NCI-H2029 (cell line): ENCODE measurements around the gene AFDN.
"Not testable (repeated sequence)": the region's sequence is repeated elsewhere in the genome, so short reads cannot be mapped to it uniquely, and the experiment has no call there.

ENCODE experiments used
- DNase-seq: peaks from one replicate; lab custom pipeline; 2025; lab: John Stamatoyannopoulos, UW

The AFDN gene

DNA sequence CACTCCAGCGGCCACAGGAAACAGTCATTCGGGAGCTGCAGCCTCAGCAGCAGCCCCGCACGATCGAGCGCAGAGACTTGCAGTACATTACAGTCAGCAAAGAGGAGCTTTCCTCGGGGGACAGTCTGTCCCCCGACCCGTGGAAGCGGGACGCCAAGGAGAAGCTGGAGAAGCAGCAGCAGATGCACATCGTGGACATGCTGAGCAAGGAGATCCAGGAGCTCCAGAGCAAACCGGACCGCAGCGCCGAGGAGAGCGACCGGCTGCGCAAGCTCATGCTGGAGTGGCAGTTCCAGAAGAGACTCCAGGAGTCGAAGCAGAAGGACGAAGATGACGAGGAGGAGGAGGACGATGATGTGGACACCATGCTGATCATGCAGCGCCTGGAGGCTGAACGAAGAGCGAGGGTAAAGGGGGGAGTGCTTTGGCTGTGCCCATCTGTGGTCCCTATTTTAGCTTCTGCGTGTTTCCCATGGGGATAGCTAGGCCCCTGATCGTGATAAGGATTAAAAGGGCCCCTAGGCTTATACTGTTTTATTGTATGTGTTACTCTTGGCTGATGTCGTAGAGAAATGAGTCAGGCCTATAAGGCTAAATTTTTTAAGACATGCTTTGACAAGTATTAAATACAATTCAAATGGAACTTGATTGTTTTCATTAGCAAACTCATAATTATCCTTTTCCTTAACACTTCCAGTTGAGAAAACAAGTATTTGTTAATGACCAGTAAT is 125.2 kb downstream of the AFDN start:
- DNase-seq, result no peak

DNA sequence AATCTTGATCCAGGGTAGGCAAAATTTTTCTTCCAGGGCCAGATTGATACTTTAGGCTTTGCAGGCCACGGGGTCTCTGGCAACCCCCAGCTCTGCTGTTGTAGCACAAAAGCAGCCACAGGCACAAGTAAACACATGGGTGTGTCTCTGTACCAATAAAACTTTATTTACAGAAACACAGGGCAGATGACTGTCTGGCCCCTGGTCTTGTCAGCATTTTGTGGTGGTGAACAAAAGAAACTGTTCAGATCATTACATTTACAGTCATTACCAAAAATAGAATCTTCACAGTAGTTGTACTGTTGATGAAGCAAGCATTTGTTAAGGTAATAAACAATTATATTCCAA is 125.8 kb downstream of the AFDN start:
- no peak for DNase-seq

DNA sequence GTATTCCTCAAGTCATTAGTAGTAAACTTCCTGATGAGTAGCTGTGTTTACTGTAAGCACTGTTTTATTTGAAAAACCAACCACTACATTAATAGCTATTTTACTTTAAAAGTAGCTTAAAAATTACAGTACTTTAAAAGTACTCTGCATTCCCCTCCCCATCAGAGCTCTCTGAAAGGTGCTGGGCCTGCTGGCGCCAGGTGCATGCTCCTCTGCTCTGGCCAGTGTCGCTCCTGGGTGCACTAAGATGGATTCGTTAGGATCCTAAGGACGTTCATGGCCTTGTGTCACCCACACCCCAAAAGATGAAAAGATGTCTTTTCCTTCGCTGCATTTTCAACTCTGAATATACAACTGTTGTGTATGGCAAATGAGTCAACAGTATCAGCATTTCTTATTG is 126.8 kb downstream of the AFDN start:
- no peak for DNase-seq

DNA sequence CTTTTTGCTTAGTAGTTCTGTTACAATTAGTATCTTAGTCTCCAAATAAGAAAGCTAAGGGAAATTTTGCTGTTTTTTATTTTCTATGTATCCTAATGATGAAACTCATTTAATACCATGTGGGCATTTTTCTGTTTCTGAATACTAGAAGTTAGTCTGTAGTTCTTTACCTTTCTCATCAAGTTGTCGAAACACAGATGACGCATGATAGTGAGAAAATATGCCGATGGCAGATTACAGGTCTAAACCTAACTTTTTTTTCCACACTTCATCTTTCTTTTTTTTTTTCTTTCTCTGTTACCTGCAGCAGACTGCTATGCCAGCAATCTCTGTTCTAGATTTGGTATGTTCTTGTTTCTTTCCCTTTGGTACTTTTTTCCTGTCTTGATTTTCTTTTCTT is 127.4 kb downstream of the AFDN start:
- DNase-seq, result no peak

DNA sequence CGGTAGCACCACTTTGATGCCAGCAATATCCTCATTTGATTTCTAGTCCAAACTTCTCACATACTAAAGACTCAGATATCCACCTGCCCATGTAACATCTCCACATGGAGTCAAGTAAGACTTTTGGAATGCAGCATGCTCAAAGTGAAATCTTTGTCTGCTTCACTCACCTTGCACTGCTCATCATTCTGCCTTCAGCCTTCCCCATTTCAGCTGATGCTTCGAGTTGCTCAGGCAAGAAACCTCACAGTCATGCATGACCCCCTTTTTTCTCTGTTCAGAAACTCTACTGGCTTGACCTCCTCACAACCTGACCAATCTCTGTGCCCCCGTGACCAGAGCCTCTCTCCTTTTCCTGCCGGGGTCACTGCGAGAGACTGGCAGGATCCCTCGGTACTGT is 129.8 kb downstream of the AFDN start:
- no peak for DNase-seq

DNA sequence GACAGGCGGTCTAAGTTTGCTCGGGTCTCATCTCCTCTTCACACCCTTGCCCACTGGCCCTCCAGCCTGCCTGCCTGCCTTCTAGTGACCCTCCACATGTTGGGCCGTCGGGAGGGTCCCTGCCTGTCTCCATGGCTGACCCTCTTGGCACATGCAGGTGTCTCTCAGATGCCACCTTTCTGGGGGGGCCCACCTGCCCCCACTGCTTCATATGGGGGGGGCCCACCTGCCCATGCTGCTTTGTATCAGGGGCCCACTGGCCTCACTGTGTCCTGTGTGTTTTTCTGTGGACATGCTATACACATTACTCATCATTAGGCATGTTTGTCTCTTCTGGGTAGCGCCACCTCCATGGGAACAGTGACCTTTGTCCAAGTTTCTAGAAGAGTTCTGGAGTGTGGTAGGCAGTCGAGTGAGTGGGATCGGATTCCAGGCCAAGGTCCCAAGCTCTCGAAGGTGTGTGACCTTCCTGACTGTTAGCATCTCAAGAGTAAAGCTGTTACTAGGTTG is 130.3 kb downstream of the AFDN start:
- DNase-seq, result no peak

DNA sequence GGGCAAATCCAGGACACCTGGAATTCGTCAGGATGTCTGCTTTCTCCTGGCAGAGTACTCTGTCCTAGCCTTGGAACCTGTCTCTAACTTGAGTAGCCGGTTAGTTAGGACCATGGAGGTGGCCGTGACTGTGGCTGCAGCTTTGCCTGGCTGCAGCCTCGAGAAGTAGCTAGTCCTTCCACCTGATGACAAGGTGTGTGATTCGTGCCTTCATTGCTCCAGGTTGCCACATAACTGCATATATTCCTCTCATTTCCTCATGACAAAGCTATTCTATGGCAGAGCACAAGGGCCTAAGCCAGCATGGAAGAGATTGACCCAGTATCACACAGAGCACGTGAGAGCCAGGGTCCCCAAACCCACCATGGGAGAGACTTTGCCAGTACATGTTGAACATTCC is 130.9 kb downstream of the AFDN start:
- DNase-seq, result no peak

DNA sequence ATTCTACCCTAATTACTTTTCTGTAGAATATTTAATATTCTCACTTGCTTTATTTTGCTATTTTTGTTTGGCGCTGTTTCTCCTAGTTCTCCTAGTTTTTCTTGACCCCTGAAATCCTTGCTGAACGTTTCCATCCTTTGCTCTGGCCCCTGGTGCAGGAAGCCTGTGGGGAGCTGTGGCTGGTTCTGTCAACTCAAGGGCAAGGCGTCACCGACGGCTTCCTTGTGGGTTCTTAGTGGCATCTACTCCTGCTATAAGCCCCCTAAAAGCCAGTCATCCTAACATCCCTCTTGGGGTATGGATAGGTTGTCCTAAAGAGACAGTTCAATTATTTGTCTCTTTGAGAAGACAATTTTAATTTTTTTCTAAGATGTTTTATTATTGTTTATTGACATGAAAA is 133.9 kb downstream of the AFDN start:
- no peak for DNase-seq

DNA sequence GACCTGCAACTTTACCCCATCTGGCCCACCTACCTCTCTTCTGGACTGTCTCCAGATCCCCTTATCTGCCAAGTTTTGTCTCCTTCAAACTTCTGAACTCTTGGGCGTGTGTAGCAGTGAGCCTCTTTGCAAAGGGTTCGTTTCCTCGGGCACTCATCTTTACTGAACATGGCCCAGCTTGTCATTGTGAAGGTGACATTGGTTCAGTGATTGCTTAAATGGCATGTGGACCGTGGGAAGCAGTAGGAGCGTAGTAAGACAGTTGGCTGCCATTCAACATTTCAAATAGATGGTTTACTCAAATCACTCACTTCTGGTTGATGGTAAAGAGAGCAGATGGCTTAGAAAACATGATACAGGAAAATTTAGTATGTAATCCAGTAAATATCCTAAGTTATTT is 136.0 kb downstream of the AFDN start:
- DNase-seq, result no peak

DNA sequence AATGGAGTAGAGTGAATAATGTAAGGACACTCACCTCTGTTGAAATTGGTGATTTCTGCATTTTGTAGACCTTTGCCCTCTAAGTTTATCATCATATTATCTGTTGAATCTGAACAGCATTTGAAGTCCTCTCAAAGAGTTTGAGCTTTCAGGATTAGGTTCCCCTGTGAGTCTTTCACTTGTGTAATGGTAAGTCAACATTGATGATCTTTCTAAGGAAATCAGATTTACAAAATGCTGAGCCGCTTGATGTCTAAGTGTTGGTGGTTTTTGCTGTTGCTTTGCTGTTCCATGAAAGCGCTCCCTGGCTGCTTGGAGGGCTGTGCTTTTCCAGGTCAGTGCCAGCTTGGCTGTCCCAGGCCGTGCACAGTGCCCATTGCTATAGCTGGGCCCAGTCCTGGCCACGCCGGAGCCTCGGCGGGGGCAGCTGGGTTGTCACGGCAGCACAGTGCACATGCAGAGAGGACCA is 136.9 kb downstream of the AFDN start:
- DNase-seq, result no peak

DNA sequence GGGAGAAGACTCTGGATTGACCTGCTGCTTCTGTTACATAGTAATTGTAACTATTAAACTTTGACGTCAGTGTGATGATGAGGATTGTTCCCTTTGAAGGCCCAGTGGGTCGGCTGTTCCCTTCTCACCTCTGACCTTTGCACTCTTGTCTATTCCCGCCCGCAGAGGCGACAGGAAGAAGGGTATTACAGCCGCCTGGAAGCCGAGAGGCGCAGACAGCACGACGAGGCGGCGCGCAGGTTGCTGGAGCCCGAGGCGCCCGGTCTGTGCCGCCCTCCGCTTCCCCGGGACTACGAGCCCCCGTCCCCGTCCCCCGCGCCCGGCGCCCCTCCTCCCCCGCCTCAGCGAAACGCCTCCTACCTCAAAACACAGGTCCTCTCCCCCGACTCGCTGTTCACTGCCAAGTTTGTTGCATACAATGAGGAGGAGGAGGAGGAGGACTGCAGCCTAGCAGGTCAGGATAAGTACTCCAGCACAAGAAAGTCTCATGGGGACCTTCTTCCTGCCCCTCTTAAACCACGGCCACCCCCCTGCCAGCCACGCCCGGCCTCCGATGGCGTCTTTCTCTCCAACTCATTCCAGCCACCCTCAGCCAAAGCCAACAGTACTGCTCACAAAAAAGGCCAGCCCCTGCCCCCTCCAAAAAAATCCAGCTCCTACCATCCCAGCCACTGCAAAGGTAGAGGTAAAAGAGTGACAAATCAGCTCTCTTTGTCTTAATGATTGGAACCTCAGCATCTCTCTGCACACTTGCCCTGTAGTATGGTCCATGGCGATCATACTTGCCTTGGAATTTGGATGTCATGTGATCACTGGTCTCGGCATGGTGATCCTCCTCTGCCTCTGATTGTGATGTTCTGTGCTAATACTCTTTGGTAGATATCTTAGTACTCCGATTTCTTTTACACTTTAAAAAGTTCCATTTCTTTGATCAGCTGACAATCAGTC is 139.2 kb downstream of the AFDN start:
- DNase-seq, result no peak

DNA sequence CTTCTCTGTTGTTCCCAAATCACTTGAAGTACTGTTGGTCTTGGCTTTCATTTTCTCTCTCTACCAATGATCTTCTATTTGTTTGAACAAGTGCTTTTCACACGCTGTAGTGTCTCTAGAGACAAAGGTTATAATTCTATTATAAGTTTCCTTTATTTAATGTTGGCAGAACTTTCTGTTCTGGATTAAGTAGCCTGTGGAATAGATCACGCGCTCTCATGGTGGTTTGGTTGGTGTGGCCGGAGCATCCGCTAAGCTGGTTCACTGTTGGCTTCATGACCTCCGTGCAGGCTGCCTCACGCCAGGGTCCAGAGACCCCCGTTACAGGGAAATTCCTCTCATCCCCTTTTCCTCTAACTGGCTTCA is 139.8 kb downstream of the AFDN start:
- no peak for DNase-seq

DNA sequence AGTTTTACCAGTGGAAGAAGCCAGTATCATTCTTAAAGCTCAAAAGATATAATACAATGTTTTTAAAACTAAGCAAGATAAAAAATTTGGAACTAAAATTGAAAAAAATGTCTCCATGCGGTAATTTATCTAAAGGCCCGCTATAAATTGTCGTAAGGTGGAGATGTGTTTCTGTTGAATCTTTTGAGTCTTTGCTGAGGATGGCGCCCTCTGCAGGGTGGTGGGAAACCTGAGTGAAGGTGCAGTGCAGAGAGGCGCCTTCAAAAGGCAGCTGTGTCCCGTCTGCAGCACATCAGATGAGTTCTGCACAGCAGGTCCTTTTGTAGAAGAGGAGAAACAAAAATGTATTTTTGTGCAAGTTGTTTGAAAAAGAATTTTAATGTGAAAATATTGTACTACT is 141.4 kb downstream of the AFDN start:
- no peak for DNase-seq

DNA sequence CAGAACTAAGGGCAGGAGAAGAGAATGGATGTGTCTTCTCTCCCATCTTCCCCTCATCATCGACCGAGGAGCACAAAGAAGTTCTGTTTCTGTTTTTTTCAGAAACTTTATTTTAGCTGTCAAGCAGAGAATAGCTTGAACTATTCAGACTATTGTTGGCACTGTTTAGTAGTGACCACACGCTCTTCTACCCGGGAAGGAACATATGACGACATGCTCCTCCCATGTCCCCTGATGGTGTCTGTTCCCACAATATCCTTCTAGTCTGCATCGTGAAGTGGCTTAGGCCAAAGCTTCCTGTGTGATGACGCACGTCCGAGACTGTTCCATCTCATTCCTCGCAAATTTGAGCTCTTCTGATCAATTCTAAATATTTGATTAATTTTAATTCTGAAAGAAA is 143.5 kb downstream of the AFDN start:
- DNase-seq, result no peak

DNA sequence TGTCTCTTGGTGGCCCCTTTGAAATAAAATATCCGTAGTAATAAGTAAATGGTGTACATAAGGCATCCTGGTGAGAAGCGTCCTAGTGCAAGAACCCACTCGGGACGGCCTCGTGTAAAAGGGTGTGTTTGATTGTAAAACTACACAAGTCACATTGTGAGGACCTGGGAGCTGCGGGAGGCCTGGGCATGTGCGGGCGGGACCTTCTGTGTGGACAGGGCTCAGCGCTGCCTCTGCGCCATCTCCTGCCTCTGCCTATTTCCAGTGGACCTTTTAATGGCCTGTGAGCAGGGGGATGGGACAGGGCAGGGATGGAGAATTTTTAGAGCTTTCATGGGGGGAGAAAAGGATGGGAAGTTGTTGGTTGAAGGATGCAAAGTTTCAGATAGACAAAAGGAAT is 145.5 kb downstream of the AFDN start:
- DNase-seq, result no peak

DNA sequence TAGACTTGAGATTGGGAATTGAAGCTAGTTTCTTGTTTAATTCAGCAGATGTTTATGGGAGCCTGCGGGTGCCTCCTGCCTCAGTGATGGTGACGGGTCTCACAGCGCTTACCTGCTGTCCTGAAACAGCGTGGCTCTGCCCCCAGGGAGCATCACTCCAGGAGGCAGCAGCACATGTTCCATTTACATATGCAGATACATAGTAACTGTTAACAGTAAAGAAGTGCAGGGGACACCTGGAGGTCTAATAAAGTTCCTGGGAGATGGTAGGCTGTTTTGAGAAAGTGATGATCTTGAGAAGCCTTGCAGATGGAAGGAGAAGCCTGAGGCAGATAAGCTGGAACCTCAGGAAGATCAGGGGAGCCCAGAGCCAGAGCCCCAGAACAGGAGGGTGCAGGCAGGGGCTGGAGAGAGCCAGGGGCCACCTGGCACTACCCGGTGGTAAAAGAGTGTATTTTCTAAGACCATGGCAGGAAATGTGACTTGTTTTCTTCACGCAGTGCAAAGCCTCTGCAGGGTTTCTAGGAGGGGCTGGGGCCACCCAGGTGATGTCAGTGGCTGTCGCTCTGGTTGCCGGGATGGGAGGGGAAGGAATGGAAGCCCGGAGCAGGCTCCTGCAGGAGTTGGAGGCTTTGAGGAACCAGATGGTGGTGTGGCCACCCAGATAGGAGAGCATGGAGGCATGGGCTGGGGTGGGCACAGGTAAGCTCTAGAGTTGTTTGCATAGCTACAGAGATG is 146.6 kb downstream of the AFDN start:
- no peak for DNase-seq

DNA sequence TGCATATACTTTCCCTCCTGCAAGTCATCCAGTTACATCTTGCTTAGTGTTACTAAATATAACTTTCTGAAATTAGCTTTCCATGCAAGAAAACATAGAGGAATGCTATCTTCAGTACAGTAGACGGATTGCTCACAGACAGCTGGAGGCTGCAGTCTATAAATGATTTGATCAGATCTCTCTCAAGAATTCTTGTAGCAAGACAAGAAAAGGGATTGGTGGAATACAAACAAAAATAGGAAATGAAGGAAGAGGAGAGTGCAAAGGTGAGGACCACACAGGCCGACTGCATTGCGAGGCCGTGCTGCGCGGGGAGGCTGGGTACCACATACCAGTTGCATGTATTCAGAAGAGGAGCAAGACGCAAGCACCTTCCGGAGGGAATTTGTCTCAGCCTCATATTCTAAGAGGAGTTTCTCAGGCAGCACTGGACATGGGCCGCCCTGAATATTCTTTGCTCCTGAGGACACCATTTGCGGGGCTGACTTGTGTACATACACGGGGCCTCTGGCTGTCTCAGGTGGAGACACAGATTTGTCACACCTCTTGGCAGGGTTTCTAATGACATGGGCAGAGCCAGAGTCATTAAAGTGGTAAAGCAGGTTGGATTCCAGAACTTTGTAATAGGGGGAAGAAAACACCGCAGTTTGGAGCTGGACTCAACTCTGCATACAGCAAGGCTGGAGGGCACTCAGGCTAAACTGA is 148.1 kb downstream of the AFDN start:
- DNase-seq, result no peak

DNA sequence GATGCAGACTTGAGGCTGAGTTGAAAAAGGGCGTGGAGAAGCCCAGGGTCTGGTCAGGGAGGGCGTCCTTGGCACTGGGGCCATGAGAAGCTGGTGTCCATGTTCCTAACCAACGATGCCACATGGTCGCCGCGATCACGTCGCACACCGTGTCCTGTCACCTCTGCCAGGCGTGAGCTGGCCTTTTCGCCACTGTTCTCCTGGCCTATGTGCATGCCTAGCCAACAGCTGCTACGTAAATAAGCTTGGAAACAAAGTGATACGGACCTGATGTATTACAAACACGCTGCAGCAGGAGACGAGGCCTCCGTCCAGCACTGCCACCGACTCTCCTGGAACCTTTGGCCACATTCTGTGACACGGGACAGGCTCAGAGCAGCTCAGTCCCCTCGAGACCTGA is 148.7 kb downstream of the AFDN start:
- no peak for DNase-seq

DNA sequence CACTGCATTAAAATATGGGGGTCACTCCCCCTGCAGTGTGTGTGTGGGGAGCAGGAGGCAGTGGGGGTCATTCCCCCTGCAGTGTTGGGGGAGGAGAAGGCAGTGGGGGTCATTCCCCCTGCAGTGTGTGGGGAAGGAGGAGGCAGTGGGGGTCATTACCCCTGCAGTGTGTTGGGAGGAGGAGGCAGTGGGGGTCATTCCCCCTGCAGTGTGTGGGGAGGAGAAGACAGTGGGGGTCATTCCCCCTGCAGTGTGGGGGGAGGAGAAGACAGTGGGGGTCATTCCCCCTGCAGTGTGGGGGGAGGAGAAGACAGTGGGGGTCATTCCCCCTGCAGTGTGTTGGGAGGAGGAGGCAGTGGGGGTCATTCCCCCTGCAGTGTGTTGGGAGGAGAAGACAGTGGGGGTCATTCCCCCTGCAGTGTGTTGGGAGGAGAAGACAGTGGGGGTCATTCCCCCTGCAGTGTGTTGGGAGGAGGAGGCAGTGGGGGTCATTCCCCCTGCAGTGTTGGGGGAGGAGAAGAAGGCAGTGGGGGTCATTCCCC is 149.5 kb downstream of the AFDN start:
- DNase-seq, result not testable (repeated sequence)

DNA sequence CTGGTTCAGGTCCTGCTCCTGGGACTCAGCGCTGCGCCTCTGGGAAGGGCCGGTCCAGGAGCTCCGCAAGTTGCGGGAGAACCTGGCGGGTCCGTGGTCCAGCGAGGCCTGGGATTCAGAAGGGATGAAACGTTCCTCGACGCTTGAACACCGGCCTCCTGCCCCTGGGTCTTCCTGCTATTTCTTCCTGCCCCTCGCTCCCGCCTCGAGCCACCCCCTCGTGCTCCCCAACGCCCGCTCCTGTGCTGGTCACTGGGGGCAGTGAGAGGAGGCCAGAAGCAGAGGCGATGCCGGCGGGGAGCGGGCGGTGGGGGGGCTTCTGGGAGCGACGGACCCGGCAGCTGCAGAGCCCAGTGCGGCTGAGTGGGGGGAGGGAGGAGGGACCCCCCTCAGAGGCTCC is 150.0 kb downstream of the AFDN start:
- DNase-seq, result no peak

DNA sequence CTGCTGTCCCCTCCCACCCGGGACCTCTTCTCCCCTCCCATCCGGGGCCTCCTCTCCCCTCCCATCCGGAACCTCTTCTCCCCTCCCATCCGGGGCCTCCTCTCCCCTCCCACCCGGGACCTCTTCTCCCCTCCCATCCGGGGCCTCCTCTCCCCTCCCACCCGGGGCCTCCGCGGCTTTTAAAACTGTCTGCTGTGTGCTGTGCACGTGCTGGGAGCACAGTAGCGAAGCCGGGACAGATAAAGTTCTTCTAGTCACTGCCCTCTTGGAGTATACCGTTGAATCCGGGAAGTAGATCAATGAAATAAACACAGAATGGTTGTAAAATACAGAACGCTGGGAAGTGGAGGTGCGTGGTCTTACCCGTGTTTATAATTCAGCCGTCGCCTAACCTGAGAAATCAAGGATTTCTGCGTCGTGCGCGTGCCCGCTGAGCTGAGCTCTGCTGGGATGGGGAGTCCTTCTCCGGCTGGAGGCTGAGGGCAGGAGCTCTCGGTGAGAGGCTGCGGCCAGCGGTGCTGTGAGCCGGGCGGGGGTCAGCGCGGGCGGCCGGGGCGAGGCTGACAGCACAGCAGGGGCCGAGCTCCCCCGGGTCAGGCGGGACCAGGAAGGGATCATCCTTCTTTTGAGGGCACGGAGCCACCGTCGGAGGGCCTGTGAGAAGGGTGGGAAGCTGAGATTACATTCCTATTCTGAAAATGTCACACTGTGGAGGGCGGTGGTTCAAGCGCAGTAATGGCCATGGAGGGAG is 151.2 kb downstream of the AFDN start:
- DNase-seq, result no peak
